GM18502 (cell line): ENCODE data around the gene NKTR.

Source experiments
- ATAC-seq: cut with Tn5 transposase; IDR thresholded peaks from one replicate; pipeline ENCODE4 v1.9.1; 2021; ENCODE audit warnings: mild to moderate bottlenecking; ENCODE audit not compliant: unreplicated experiment, poor library complexity

Gene NKTR

GRCh38 chr3:42660131-42660715 lies 59.7 kb downstream of the NKTR start:
- ATAC-seq = no peak

- ATAC-seq = no peak
These were observed 60.4 kb downstream of the NKTR start for GRCh38 chr3:42660898-42661297.

- no peak for ATAC-seq
These were observed 61.1 kb downstream of the NKTR start for GRCh38 chr3:42661593-42662022.

GRCh38 chr3:42662037-42662812 lies 61.7 kb downstream of the NKTR start:
- ATAC-seq = no peak

GRCh38 chr3:42662813-42663535 lies 62.5 kb downstream of the NKTR start:
- no peak for ATAC-seq

- ATAC-seq = no peak
These were observed 63.3 kb downstream of the NKTR start for GRCh38 chr3:42663581-42664437.

- no peak for ATAC-seq
These were observed 63.9 kb downstream of the NKTR start for GRCh38 chr3:42664438-42664803.

- no peak for ATAC-seq
These were observed 64.8 kb downstream of the NKTR start for GRCh38 chr3:42665050-42665878.

- ATAC-seq = no peak
These were observed 65.5 kb downstream of the NKTR start for GRCh38 chr3:42666022-42666421.

- no peak for ATAC-seq
These were observed 66.1 kb downstream of the NKTR start for GRCh38 chr3:42666577-42666998.

- ATAC-seq = no peak
These were observed 66.6 kb downstream of the NKTR start for GRCh38 chr3:42667096-42667522.

GRCh38 chr3:42667523-42668412 lies 67.3 kb downstream of the NKTR start:
- no peak for ATAC-seq

- ATAC-seq = no peak
These were observed 67.9 kb downstream of the NKTR start for GRCh38 chr3:42668413-42668760.

- no peak for ATAC-seq
These were observed 68.3 kb downstream of the NKTR start for GRCh38 chr3:42668793-42669217.

GRCh38 chr3:42670051-42670576 lies 69.6 kb downstream of the NKTR start:
- no peak for ATAC-seq

- no peak for ATAC-seq
These were observed 70.2 kb downstream of the NKTR start for GRCh38 chr3:42670670-42671069.

- no peak for ATAC-seq
These were observed 72.0 kb downstream of the NKTR start for GRCh38 chr3:42672515-42672914.

- no peak for ATAC-seq
These were observed 72.6 kb downstream of the NKTR start for GRCh38 chr3:42673082-42673481.
